ACC112 (cell line): ENCODE results near the gene STYXL1.
A peak's percentile ranks its signal among the peaks of the same experiment; 100 is the strongest.
"Not testable (repeated sequence)": the region's sequence is repeated elsewhere in the genome, so short reads cannot be mapped to it uniquely, and the experiment has no call there.

ENCODE experiments used
- H2AFZ ChIP-seq: fragments of 200-600 bp; sonication (generic); one replicate; pipeline ENCODE4 v1.6.0; 2017; ENCODE audit warnings: antibody characterized with exemption, low read length; ENCODE audit not compliant: unreplicated experiment
- H3K27ac ChIP-seq: fragments of 200-600 bp; sonication (generic); 2 replicates; pipeline ENCODE4 v1.5.1; 2014; ENCODE audit warnings: low read depth, mild to moderate bottlenecking, antibody characterized with exemption, low read length, moderate library complexity
- H3K27me3 ChIP-seq: fragments of 200-600 bp; sonication (generic); 2 replicates; pipeline ENCODE4 v1.6.1; 2014; ENCODE audit warnings: mild to moderate bottlenecking, antibody characterized with exemption, low read length, moderate library complexity, mixed read lengths; ENCODE audit not compliant: insufficient read depth
- H3K36me3 ChIP-seq: fragments of 200-600 bp; sonication (generic); 2 replicates; pipeline ENCODE4 v1.6.1; 2016; ENCODE audit warnings: mild to moderate bottlenecking, antibody characterized with exemption, low read length, moderate library complexity, mixed read lengths; ENCODE audit not compliant: insufficient read depth
- H3K4me1 ChIP-seq: fragments of 200-600 bp; sonication (generic); one replicate; pipeline ENCODE4 v1.6.1; 2016; ENCODE audit warnings: low read length, mixed read lengths; ENCODE audit not compliant: insufficient read depth, unreplicated experiment, control insufficient read depth
- H3K4me3 ChIP-seq: fragments of 200-600 bp; sonication (generic); 2 replicates; pipeline ENCODE4 v1.5.1; 2014; ENCODE audit warnings: mild to moderate bottlenecking, low read depth, low read length
- H3K79me2 ChIP-seq: fragments of 200-600 bp; sonication (generic); one replicate; pipeline ENCODE4 v1.6.0; 2016; ENCODE audit warnings: low read length; ENCODE audit not compliant: control insufficient read depth, unreplicated experiment, insufficient read depth

STYXL1 gene

DNA sequence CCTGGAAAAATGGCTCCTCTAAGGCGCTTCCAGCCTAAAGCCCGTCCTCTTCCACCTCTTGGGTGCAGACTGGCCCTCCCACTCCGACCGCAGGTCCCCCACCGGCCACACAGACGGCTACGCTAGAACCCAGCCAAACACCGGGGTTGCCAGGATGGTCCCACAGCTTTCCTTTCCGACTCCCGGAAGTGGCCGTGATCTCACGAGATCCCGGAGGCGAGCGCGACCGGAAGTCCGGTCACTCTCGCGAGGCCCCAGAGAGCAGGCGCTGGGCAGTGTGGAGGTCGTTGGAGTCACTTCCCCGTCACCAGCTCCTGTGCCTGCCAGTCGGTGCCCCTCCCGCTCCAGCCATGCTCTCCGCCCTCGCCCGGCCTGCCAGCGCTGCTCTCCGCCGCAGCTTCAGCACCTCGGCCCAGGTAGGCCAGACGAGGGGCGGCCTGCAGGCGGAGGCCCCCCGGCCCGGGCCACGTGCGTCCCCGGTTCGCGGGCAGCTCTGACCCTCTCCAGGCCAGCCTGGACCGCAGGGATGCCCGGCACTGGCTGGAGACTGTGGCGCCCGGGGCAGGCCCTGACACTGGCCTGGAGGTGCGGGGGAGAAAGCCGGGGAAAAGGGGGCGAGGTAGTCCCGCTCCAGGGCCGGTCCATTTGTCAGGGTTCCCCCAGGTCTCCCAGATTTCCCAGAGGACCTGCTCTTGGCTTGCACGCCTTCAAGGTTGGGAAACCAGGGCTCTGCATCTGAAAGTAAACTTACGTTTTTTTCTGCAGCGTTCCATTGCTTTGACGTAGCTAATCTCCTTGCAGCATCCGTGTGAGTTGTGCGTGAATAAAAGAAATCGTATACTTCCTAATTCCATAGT is at the start of gene STYXL1, which contains the start of gene MDH2:
TSS of gene STYXL1 (minus strand) at position 190 of the 857 bp plus-strand sequence. CDS start 17,477 bp downstream, outside the sequence.
TSS of gene MDH2 (plus strand) at position 296 of the 857 bp plus-strand sequence. CDS start at position 351, 55 bp downstream.
- H3K79me2 ChIP-seq: peaks cover 76% of the 10 kb centered on the region
- no peaks in the 10 kb centered on the region for H3K27me3 ChIP-seq
- H3K27ac ChIP-seq: peak within 1 kb of the TSS; percentile 84
- peak within 1 kb of the TSS; percentile 64 for H2AFZ ChIP-seq
- H3K36me3 ChIP-seq: no peaks in the 10 kb centered on the region; the same call in 1 of the 2 replicates
- peak within 1 kb of the TSS; percentile 98 for H3K4me3 ChIP-seq
- H3K4me1 ChIP-seq: peaks cover 7% of the 10 kb centered on the region

GRCh38 chr7:76095908-76096307 is 48.1 kb upstream of the STYXL1 start:
- peaks cover 3% of the 10 kb centered on the region for H3K4me1 ChIP-seq
- no peak overlapping the region for H2AFZ ChIP-seq
- no peaks in the 10 kb centered on the region for H3K27me3 ChIP-seq
- H3K4me3 ChIP-seq: no peak overlapping the region
- H3K79me2 ChIP-seq: no peaks in the 10 kb centered on the region
- no peaks in the 10 kb centered on the region for H3K36me3 ChIP-seq
- no peak overlapping the region for H3K27ac ChIP-seq

GRCh38 chr7:76094326-76094725 is 46.5 kb upstream of the STYXL1 start:
- not testable (repeated sequence) for H3K36me3 ChIP-seq, H3K4me1 ChIP-seq, H3K27me3 ChIP-seq, H3K4me3 ChIP-seq, H3K27ac ChIP-seq, H3K79me2 ChIP-seq, H2AFZ ChIP-seq

GRCh38 chr7:76093531-76093930 is 45.7 kb upstream of the STYXL1 start:
- not testable (repeated sequence) for H3K4me1 ChIP-seq, H3K4me3 ChIP-seq, H3K36me3 ChIP-seq, H3K79me2 ChIP-seq, H3K27ac ChIP-seq, H3K27me3 ChIP-seq, H2AFZ ChIP-seq

GRCh38 chr7:76091506-76091905 is 43.7 kb upstream of the STYXL1 start:
- no peak overlapping the region for H3K4me3 ChIP-seq
- no peak overlapping the region for H3K27ac ChIP-seq
- no peaks in the 10 kb centered on the region for H3K27me3 ChIP-seq
- no peaks in the 10 kb centered on the region for H3K36me3 ChIP-seq
- no peaks in the 10 kb centered on the region for H3K79me2 ChIP-seq
- peaks cover 17% of the 10 kb centered on the region for H3K4me1 ChIP-seq
- no peak overlapping the region for H2AFZ ChIP-seq

DNA sequence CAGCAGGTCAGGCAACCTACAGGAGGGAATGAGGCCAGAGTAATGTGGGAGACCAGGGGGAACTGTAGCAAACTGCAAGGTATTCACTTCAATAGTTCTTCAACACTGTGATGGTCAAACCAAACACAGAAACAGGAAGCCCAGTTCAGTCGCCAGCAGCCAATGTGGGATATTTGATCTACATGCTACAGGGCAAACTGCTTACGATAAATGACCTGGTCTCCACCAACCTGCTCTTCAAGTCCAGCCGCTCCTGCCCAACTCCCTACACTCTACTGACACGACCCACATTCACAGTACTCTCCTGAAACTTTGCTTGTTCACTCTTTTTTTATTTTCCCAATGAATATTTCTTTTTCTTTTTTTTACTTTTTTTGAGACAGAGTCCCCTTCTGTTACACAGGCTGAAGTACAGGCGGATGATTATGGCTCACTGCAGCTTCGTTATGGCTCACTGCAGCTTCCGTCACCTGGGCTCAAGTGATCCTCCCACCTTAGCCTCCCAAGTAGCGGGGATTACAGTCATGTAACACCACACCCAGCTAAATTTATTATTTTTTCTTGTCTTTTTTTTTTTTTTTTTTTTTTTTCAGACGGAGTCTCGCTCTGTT is 42.2 kb upstream of the STYXL1 start:
- Histone ChIP-seq H2AFZ (no peak overlapping the region), H3K36me3 (no peaks in the 10 kb centered on the region), H3K27me3 (no peaks in the 10 kb centered on the region), H3K27ac (no peak overlapping the region), H3K79me2 (no peaks in the 10 kb centered on the region), H3K4me1 (peaks cover 31% of the 10 kb centered on the region), H3K4me3 (no peak overlapping the region)

DNA sequence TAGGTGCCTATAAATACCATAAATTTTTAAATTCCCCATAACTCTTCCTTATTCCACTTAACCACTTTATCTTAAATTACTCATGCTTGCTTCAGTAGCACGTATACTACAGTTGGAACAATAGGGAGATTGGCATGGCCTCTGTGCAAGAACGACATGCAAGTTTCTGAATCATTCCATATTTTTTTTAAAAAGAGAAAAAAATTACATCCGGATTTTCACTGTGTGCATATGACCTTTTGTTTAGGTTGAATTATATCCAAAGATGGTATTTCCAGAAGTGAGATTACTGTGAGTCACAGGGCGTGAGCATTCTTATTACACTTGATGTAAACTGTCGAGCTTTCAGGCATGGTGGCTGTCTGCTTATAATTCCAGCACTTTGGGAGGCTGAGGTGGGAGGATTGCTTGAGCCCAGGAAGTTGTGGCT is 39.6 kb upstream of the STYXL1 start:
- peaks cover 43% of the 10 kb centered on the region for H3K4me1 ChIP-seq
- H3K27ac ChIP-seq: peak overlapping the region; percentile 86
- not testable (repeated sequence) for H3K79me2 ChIP-seq, H3K36me3 ChIP-seq, H3K4me3 ChIP-seq, H3K27me3 ChIP-seq, H2AFZ ChIP-seq

- H3K4me1 ChIP-seq: peaks cover 50% of the 10 kb centered on the region
- no peak overlapping the region for H2AFZ ChIP-seq
- no peaks in the 10 kb centered on the region for H3K27me3 ChIP-seq
- no peaks in the 10 kb centered on the region for H3K36me3 ChIP-seq
- peak overlapping the region; percentile 50; the same call in 1 of the 2 replicates for H3K4me3 ChIP-seq
- H3K27ac ChIP-seq: peak overlapping the region; percentile 86
- H3K79me2 ChIP-seq: no peaks in the 10 kb centered on the region
These were observed 38.3 kb upstream of the STYXL1 start for GRCh38 chr7:76086070-76086469.

DNA sequence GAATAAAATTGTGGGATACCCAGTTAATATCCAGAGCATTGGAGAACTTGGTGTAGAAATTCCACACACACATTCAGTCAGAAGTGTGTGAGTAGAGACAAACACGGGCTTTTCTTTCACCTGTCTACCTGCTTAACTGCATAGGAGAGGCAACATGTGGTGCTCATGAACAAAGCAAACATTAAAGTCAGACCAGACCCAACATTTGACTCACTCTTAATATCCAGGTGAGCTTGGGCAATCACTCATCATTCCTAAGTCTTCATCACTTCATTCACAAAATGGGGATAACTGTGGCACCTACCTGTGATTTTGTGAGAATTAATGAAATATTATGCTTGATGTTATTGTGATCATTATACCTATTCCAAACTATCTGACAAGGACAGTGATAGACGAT is 36.3 kb upstream of the STYXL1 start:
- not testable (repeated sequence) for H3K36me3 ChIP-seq, H3K79me2 ChIP-seq, H3K4me3 ChIP-seq, H2AFZ ChIP-seq, H3K27me3 ChIP-seq
- Histone ChIP-seq H3K4me1 (peaks cover 50% of the 10 kb centered on the region), H3K27ac (peak overlapping the region; percentile 86; the same call in 1 of the 2 replicates)

- Histone ChIP-seq H3K4me1 (peaks cover 34% of the 10 kb centered on the region), H3K27me3 (no peaks in the 10 kb centered on the region), H2AFZ (no peak overlapping the region), H3K79me2 (no peaks in the 10 kb centered on the region), H3K4me3 (no peak overlapping the region), H3K27ac (no peak overlapping the region), H3K36me3 (no peaks in the 10 kb centered on the region)
These were observed 32.4 kb upstream of the STYXL1 start for GRCh38 chr7:76080204-76080603.

GRCh38 chr7:76077435-76077834 is 29.6 kb upstream of the STYXL1 start:
- Histone ChIP-seq H3K4me3 (no peak overlapping the region), H2AFZ (no peak overlapping the region), H3K27me3 (no peaks in the 10 kb centered on the region), H3K36me3 (no peaks in the 10 kb centered on the region), H3K4me1 (peaks cover 29% of the 10 kb centered on the region), H3K79me2 (no peaks in the 10 kb centered on the region), H3K27ac (no peak overlapping the region)
